GM23338 (cell line): Measurements from ENCODE around the gene TLE6. TPM values are rescaled to one million over a fixed set of nuclear protein-coding genes. Genes with fewer than 3 reads are reported as not detected.

Experiments used
- ATAC-seq: fragments of 200-7000 bp; cut with Tn5 transposase; 3 replicates; pipeline ENCODE4 v1.9.1; 2020
- DNase-seq: peaks from one replicate; pipeline ENCODE4 v3.0.0-alpha.2; 2015; ENCODE audit warnings: low spot score
- H2AFZ ChIP-seq: fragments of 200-600 bp; sonication (generic); 2 replicates; pipeline ENCODE4 v1.8.0; 2016; ENCODE audit warnings: antibody characterized with exemption, mild to moderate bottlenecking, moderate library complexity
- H3F3A ChIP-seq: fragments of 200-600 bp; sonication (generic); replicated peaks from 2 replicates; pipeline ENCODE4 v1.8.0; 2017; ENCODE audit warnings: antibody characterized with exemption, mixed run types, low read depth
- H3K27ac ChIP-seq: fragments of 200-600 bp; sonication (generic); 2 replicates; pipeline ENCODE4 v1.6.1; 2016; ENCODE audit warnings: low read depth
- H3K27me3 ChIP-seq: fragments of 200-600 bp; sonication (generic); 2 replicates; pipeline ENCODE4 v1.8.0; 2016; ENCODE audit warnings: mild to moderate bottlenecking, mixed run types, moderate library complexity; ENCODE audit not compliant: insufficient read depth
- H3K36me3 ChIP-seq: fragments of 200-600 bp; sonication (generic); 2 replicates; pipeline ENCODE4 v1.8.0; 2016; ENCODE audit warnings: mild to moderate bottlenecking; ENCODE audit not compliant: insufficient read depth
- H3K4me1 ChIP-seq: fragments of 200-600 bp; sonication (generic); 2 replicates; pipeline ENCODE4 v1.8.0; 2016; ENCODE audit warnings: mild to moderate bottlenecking, moderate library complexity; ENCODE audit not compliant: insufficient read depth
- H3K4me2 ChIP-seq: fragments of 200-600 bp; sonication (generic); 2 replicates; pipeline ENCODE4 v1.7.1; 2017; ENCODE audit warnings: mixed run types
- H3K4me3 ChIP-seq: fragments of 200-600 bp; sonication (generic); 2 replicates; pipeline ENCODE4 v1.6.1; 2016; ENCODE audit warnings: mixed run types
- H3K79me2 ChIP-seq: fragments of 200-600 bp; sonication (generic); replicated peaks from 2 replicates; pipeline ENCODE4 v1.8.0; 2017; ENCODE audit warnings: mild to moderate bottlenecking; ENCODE audit not compliant: insufficient read depth
- H3K9me2 ChIP-seq: fragments of 200-600 bp; sonication (generic); 2 replicates; pipeline ENCODE4 v1.8.0; 2017; ENCODE audit not compliant: insufficient read depth
- H4K20me1 ChIP-seq: fragments of 200-600 bp; sonication (generic); replicated peaks from 2 replicates; pipeline ENCODE4 v1.8.0; 2017; ENCODE audit warnings: mild to moderate bottlenecking; ENCODE audit not compliant: insufficient read depth
- H3K27ac Mint-ChIP-seq: 2 replicates; pipeline ENCODE4 v1.8.0; 2020; ENCODE audit warnings: inconsistent platforms, mild to moderate bottlenecking, moderate library complexity, mixed read lengths
- H3K27me3 Mint-ChIP-seq: 3 replicates; pipeline ENCODE4 v1.8.0; 2022; ENCODE audit warnings: low read depth, mild to moderate bottlenecking, moderate library complexity, mixed read lengths, inconsistent platforms; ENCODE audit not compliant: insufficient read depth, poor library complexity
- H3K36me3 Mint-ChIP-seq: 3 replicates; pipeline ENCODE4 v1.8.0; 2021; ENCODE audit warnings: low read depth, mild to moderate bottlenecking, inconsistent platforms, moderate library complexity, mixed read lengths
- H3K4me1 Mint-ChIP-seq: 3 replicates; pipeline ENCODE4 v1.8.0; 2020; ENCODE audit warnings: mild to moderate bottlenecking, inconsistent platforms, mixed read lengths
- H3K4me3 Mint-ChIP-seq: 3 replicates; pipeline ENCODE4 v1.8.0; 2021; ENCODE audit warnings: moderate library complexity, mild to moderate bottlenecking, inconsistent platforms, mixed read lengths
- H3K9me3 Mint-ChIP-seq: 3 replicates; pipeline ENCODE4 v1.8.0; 2020; ENCODE audit warnings: moderate library complexity, mild to moderate bottlenecking, inconsistent platforms, mixed read lengths
- EZH2 ChIP-seq: fragments of 200-600 bp; sonication (generic); IDR thresholded peaks from one replicate; pipeline ENCODE4 v1.8.0; 2017; ENCODE audit warnings: antibody characterized with exemption, mild to moderate bottlenecking, low read depth; ENCODE audit not compliant: unreplicated experiment
- EZH2phosphoT487 ChIP-seq: fragments of 200-600 bp; sonication (generic); IDR thresholded peaks from one replicate; pipeline ENCODE4 v1.8.1; 2018; ENCODE audit warnings: antibody characterized with exemption; ENCODE audit not compliant: unreplicated experiment
- JUNB ChIP-seq: IDR thresholded peaks from one replicate; pipeline ENCODE4 v1.6.1; 2016; ENCODE audit warnings: antibody characterized with exemption; ENCODE audit not compliant: unreplicated experiment
- NANOG ChIP-seq: IDR thresholded peaks from 2 replicates; pipeline ENCODE4 v1.6.1; 2016; ENCODE audit warnings: antibody characterized with exemption, borderline replicate concordance
- POLR2AphosphoS5 ChIP-seq: IDR thresholded peaks from 2 replicates; pipeline ENCODE4 v1.6.1; 2016; ENCODE audit warnings: antibody characterized with exemption, low read depth
- STAT1 ChIP-seq: IDR thresholded peaks from one replicate; pipeline ENCODE4 v1.6.1; 2016; ENCODE audit warnings: antibody characterized with exemption; ENCODE audit not compliant: unreplicated experiment
- ZNF114 ChIP-seq: fragments of 250-450 bp; sonication (Bioruptor Pico); IDR thresholded peaks from 2 replicates; pipeline ENCODE4 v1.5.0; 2020; ENCODE audit warnings: mild to moderate bottlenecking, moderate library complexity
- ZNF331 ChIP-seq: fragments of 250-450 bp; sonication (Bioruptor Pico); IDR thresholded peaks from 2 replicates; pipeline ENCODE4 v1.5.0; 2020; ENCODE audit warnings: low read depth, mild to moderate bottlenecking, moderate library complexity
- polyA plus RNA-seq: library from polyadenylated mRNA; unstranded; fragments of >200 nt; fragmentation: Nextera tagmentation; extraction: Ambion mirVana; gene quantifications from 2 replicates; pipeline ENCODE4 v1.2.1, GENCODE V29; 2016
- total RNA-seq: library from RNA; depleted of rRNA; stranded (reverse); fragments of >200 nt; shearing (Covaris generic); gene quantifications from 2 replicates; pipeline ENCODE4 v1.2.3, GENCODE V29; 2014
- TF ChIP-seq, protein P1 (sequence below): fragments of 250-450 bp; sonication (Bioruptor Pico); IDR thresholded peaks from 2 replicates; pipeline ENCODE4 v1.5.0; 2020; ENCODE audit warnings: mild to moderate bottlenecking, moderate library complexity
- TF ChIP-seq, protein P2 (sequence below): IDR thresholded peaks from 2 replicates; pipeline ENCODE4 v1.6.1; 2016; ENCODE audit warnings: antibody characterized with exemption
- TF ChIP-seq, protein P3 (sequence below), 2 experiments: fragments of 200-600 bp in 1 of 2; sonication (generic) in 1 of 2; conservative IDR thresholded peaks; 2 replicates each; pipeline versions ENCODE4 v1.5.1 to v1.6.1; 2016 to 2017; ENCODE audit warnings: antibody characterized with exemption in 2 of 2, low read depth in 2 of 2, mild to moderate bottlenecking in 2 of 2, moderate library complexity in 1 of 2

Gene TLE6
- total and polyA plus RNA-seq, 2 experiments from 2014 or later, result 2.4 TPM

DNA sequence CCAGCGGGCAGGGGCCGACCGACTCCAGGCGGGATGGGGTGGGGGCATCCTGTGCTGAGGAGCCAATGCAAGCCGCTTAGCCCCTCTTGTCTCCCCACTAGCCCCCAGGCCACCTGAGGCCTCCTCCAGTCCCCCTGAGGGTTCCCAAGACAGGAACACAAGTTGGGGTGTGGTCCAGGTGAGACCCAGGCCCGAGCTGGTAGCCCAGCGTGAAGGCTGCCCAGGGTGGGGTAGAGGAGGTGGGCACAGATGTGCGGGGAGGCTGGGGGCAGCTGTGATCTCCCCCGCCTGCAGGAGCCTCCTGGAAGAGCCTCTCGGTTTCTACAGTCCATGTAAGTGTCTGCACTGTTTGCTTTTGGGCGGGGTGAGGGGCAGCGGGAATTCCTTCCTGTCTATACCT, 10.4 kb downstream of the TLE6 start (continued):
- TF ChIP-seq, protein P1, sequence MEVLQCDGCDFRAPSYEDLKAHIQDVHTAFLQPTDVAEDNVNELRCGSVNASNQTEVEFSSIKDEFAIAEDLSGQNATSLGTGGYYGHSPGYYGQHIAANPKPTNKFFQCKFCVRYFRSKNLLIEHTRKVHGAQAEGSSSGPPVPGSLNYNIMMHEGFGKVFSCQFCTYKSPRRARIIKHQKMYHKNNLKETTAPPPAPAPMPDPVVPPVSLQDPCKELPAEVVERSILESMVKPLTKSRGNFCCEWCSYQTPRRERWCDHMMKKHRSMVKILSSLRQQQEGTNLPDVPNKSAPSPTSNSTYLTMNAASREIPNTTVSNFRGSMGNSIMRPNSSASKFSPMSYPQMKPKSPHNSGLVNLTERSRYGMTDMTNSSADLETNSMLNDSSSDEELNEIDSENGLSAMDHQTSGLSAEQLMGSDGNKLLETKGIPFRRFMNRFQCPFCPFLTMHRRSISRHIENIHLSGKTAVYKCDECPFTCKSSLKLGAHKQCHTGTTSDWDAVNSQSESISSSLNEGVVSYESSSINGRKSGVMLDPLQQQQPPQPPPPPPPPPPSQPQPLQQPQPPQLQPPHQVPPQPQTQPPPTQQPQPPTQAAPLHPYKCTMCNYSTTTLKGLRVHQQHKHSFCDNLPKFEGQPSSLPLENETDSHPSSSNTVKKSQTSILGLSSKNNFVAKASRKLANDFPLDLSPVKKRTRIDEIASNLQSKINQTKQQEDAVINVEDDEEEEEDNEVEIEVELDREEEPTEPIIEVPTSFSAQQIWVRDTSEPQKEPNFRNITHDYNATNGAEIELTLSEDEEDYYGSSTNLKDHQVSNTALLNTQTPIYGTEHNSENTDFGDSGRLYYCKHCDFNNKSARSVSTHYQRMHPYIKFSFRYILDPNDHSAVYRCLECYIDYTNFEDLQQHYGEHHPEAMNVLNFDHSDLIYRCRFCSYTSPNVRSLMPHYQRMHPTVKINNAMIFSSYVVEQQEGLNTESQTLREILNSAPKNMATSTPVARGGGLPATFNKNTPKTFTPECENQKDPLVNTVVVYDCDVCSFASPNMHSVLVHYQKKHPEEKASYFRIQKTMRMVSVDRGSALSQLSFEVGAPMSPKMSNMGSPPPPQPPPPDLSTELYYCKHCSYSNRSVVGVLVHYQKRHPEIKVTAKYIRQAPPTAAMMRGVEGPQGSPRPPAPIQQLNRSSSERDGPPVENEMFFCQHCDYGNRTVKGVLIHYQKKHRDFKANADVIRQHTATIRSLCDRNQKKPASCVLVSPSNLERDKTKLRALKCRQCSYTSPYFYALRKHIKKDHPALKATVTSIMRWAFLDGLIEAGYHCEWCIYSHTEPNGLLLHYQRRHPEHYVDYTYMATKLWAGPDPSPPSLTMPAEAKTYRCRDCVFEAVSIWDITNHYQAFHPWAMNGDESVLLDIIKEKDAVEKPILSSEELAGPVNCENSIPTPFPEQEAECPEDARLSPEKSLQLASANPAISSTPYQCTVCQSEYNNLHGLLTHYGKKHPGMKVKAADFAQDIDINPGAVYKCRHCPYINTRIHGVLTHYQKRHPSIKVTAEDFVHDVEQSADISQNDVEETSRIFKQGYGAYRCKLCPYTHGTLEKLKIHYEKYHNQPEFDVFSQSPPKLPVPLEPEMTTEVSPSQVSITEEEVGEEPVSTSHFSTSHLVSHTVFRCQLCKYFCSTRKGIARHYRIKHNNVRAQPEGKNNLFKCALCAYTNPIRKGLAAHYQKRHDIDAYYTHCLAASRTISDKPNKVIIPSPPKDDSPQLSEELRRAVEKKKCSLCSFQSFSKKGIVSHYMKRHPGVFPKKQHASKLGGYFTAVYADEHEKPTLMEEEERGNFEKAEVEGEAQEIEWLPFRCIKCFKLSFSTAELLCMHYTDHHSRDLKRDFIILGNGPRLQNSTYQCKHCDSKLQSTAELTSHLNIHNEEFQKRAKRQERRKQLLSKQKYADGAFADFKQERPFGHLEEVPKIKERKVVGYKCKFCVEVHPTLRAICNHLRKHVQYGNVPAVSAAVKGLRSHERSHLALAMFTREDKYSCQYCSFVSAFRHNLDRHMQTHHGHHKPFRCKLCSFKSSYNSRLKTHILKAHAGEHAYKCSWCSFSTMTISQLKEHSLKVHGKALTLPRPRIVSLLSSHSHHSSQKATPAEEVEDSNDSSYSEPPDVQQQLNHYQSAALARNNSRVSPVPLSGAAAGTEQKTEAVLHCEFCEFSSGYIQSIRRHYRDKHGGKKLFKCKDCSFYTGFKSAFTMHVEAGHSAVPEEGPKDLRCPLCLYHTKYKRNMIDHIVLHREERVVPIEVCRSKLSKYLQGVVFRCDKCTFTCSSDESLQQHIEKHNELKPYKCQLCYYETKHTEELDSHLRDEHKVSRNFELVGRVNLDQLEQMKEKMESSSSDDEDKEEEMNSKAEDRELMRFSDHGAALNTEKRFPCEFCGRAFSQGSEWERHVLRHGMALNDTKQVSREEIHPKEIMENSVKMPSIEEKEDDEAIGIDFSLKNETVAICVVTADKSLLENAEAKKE (CRISPR knock-in tag), result no peak
- TF ChIP-seq POLR2AphosphoS5, result no peak
- TF ChIP-seq JUNB, result no peak
- TF ChIP-seq EZH2, result no peak
- no peak for TF ChIP-seq ZNF331

DNA sequence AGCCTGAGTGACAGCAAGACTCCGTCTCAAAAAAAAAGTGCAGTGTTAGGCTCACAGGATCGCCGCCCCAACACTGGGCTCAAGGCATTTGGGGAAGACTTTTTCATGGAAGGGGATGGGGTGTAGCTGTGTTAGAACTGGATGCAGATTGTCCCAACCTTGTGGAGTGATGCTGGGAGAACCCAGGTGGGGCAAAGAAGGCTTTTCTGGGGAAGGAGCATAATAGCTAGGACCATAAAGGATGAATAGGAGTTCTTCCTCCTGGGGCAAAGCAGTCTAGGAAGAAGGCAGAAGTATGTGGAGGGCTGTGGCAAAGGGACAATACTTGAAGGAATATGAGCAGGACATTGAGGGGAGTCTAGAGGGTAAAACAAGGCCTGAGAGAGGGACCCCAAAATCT, 11.2 kb downstream of the TLE6 start:
- peaks cover 17% of the 10 kb centered on the region for H3K4me1 Mint-ChIP-seq
- no peaks in the 10 kb centered on the region for H3K9me3 Mint-ChIP-seq
- Histone ChIP-seq H4K20me1 (no peaks in the 10 kb centered on the region), H3K4me1 (peaks cover 17% of the 10 kb centered on the region), H3K4me3 (no peak overlapping the region), H3K27me3 (no peaks in the 10 kb centered on the region), H3K79me2 (no peaks in the 10 kb centered on the region), H3K9me2 (no peaks in the 10 kb centered on the region), H3K27ac (no peak overlapping the region), H3K4me2 (no peak overlapping the region), H3K36me3 (no peaks in the 10 kb centered on the region), H2AFZ (no peak overlapping the region), H3F3A (peaks cover 12% of the 10 kb centered on the region)
- H3K27ac Mint-ChIP-seq, result no peak overlapping the region
- DNase-seq, result no peak
- ATAC-seq, result no peak
- no peaks in the 10 kb centered on the region for H3K36me3 Mint-ChIP-seq
- H3K4me3 Mint-ChIP-seq, result no peak overlapping the region
- peaks cover 8% of the 10 kb centered on the region for H3K27me3 Mint-ChIP-seq
- TF ChIP-seq EZH2phosphoT487 (no peak), POLR2AphosphoS5 (no peak), ZNF331 (no peak), JUNB (no peak), STAT1 (no peak), ZNF114 (CRISPR knock-in tag) (no peak), NANOG (no peak)
- TF ChIP-seq, protein P2, sequence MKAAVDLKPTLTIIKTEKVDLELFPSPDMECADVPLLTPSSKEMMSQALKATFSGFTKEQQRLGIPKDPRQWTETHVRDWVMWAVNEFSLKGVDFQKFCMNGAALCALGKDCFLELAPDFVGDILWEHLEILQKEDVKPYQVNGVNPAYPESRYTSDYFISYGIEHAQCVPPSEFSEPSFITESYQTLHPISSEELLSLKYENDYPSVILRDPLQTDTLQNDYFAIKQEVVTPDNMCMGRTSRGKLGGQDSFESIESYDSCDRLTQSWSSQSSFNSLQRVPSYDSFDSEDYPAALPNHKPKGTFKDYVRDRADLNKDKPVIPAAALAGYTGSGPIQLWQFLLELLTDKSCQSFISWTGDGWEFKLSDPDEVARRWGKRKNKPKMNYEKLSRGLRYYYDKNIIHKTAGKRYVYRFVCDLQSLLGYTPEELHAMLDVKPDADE, result no peak
- TF ChIP-seq, protein P3, sequence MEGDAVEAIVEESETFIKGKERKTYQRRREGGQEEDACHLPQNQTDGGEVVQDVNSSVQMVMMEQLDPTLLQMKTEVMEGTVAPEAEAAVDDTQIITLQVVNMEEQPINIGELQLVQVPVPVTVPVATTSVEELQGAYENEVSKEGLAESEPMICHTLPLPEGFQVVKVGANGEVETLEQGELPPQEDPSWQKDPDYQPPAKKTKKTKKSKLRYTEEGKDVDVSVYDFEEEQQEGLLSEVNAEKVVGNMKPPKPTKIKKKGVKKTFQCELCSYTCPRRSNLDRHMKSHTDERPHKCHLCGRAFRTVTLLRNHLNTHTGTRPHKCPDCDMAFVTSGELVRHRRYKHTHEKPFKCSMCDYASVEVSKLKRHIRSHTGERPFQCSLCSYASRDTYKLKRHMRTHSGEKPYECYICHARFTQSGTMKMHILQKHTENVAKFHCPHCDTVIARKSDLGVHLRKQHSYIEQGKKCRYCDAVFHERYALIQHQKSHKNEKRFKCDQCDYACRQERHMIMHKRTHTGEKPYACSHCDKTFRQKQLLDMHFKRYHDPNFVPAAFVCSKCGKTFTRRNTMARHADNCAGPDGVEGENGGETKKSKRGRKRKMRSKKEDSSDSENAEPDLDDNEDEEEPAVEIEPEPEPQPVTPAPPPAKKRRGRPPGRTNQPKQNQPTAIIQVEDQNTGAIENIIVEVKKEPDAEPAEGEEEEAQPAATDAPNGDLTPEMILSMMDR (conservative IDR thresholded peaks at IDR 0.05; ENCODE audit: low read depth in 2 of 2), result no peak
